22Rv1 (cell line): ENCODE data around the gene SYNGR3.
A peak's percentile ranks its signal among the peaks of the same experiment; 100 is the strongest.

Experiments
- H3K27ac ChIP-seq: fragments of 450-650 bp; 2 replicates; pipeline ENCODE4 v1.5.1; 2017
- CTCF ChIP-seq: fragments of 450-650 bp; IDR thresholded peaks from 2 replicates; pipeline ENCODE4 v1.5.1; 2017; ENCODE audit warnings: mild to moderate bottlenecking
- ZFX ChIP-seq: fragments of 450-650 bp; IDR thresholded peaks from 2 replicates; pipeline ENCODE4 v1.6.1; 2017; ENCODE audit warnings: antibody characterized with exemption, borderline replicate concordance

The SYNGR3 gene

GRCh38 chr16:1989209-1990100, at the start of gene SYNGR3:
Gene SYNGR3 (plus strand): TSS chr16:1989970. CDS start chr16:1990103, 133 bp downstream.
- no peak for TF ChIP-seq ZFX
- no peak for TF ChIP-seq CTCF
- H3K27ac ChIP-seq: peak within 1 kb of the TSS; percentile 78

GRCh38 chr16:1940273-1941161, 49.3 kb upstream of the SYNGR3 start:
- no peak for TF ChIP-seq ZFX
- peak overlapping the region; percentile 38 for H3K27ac ChIP-seq

GRCh38 chr16:1941162-1942046, 48.4 kb upstream of the SYNGR3 start:
- peak overlapping the region; percentile 70 for H3K27ac ChIP-seq
- peak; percentile 42 for TF ChIP-seq CTCF
- no peak for TF ChIP-seq ZFX

GRCh38 chr16:1942047-1942809, 47.5 kb upstream of the SYNGR3 start:
- no peak for TF ChIP-seq ZFX
- TF ChIP-seq CTCF: no peak
- H3K27ac ChIP-seq: peak overlapping the region; percentile 70

GRCh38 chr16:1942810-1943726, 46.7 kb upstream of the SYNGR3 start, which contains the start of gene MSRB1:
Gene MSRB1 (minus strand): TSS chr16:1943199. CDS start chr16:1943156, 43 bp downstream.
- TF ChIP-seq ZFX (no peak), CTCF (0 out of 2 replicates have a peak, but pooled peaks have one; percentile 9)
- peak within 1 kb of the TSS; percentile 70 for H3K27ac ChIP-seq

GRCh38 chr16:1944612-1945199, 45.1 kb upstream of the SYNGR3 start:
- TF ChIP-seq CTCF (no peak), ZFX (no peak)
- no peak overlapping the region for H3K27ac ChIP-seq
